Thoracic aorta endothelial cell (primary cell): Measurements from ENCODE around the gene PSMD3. TPM values are rescaled to one million over a fixed set of nuclear protein-coding genes. Genes with fewer than 3 reads are reported as not detected.

Source experiments
- small RNA-seq: library from RNA; depleted of rRNA; stranded (forward); fragments of <200 nt; gene quantifications from one replicate; pipeline ENCODE3, GENCODE V24; 2012
- total RNA-seq: library from RNA; depleted of rRNA; stranded (reverse); fragments of >200 nt; gene quantifications from 2 replicates; pipeline ENCODE4 v1.2.3, GENCODE V29; 2012

Gene PSMD3
- total RNA-seq: 125 and 151 TPM in 2 replicates

DNA sequence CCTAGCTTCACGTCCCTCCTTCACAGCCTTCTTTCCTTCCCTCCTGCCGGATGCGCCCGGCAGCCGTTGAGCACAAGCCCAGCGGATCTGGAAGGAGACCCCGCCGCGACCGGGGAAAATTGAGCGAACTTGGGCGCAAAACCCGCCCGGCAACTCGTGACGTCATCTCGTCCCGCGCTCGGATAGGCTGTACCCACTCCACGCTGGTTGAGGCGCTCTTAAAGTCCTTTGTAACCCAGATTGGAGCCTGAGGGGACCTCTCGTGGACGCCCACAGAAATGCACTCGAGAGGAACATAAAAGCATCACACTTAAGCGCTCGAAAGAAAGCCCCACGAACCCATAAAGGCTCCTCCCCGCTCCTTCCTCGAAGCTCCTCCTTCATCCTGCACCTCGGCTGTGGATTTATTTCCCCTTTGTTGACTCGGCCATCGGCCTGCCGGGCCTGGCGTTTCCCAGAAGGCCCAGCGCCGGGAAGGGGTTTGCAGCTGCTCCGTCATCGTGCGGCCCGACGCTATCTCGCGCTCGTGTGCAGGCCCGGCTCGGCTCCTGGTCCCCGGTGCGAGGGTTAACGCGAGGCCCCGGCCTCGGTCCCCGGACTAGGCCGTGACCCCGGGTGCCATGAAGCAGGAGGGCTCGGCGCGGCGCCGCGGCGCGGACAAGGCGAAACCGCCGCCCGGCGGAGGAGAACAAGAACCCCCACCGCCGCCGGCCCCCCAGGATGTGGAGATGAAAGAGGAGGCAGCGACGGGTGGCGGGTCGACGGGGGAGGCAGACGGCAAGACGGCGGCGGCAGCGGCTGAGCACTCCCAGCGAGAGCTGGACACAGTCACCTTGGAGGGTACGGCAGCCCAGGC, at the start of gene PSMD3:
PSMD3 (plus strand) TSS at position 457 of the 856 bp plus-strand sequence; CDS start at position 621, 164 bp downstream.

DNA sequence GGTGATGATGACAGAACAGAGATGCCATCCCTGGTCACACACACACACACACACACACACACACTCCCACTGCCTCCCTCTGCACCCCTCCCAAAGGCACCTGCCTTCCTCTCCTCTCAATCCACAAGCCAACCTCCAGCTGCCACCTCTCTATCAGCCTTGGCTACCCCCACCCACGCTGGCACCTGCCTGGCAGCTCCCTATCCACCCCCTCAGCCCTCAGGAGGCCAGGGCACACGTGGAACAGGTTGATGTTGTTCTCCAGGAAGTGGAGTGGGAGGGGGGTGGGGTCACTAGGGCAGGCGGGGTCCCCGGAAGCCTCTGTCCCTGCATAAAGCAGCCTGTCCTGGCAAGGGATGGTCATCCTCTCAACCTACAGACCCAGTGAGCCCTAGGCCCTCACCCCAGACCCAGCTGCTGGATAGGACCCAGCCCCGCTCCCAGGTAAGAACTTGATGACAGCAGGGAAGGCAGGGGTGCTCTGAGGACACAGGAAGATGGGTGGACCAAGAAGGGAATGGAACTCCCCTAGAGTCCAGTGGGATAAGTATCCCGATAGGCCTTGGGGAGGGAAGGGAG, 17.9 kb upstream of the PSMD3 start, which contains the start of gene GSDMA:
GSDMA (plus strand) TSS at position 363 of the 579 bp plus-strand sequence. CDS start 2,684 bp downstream, outside the sequence.

DNA sequence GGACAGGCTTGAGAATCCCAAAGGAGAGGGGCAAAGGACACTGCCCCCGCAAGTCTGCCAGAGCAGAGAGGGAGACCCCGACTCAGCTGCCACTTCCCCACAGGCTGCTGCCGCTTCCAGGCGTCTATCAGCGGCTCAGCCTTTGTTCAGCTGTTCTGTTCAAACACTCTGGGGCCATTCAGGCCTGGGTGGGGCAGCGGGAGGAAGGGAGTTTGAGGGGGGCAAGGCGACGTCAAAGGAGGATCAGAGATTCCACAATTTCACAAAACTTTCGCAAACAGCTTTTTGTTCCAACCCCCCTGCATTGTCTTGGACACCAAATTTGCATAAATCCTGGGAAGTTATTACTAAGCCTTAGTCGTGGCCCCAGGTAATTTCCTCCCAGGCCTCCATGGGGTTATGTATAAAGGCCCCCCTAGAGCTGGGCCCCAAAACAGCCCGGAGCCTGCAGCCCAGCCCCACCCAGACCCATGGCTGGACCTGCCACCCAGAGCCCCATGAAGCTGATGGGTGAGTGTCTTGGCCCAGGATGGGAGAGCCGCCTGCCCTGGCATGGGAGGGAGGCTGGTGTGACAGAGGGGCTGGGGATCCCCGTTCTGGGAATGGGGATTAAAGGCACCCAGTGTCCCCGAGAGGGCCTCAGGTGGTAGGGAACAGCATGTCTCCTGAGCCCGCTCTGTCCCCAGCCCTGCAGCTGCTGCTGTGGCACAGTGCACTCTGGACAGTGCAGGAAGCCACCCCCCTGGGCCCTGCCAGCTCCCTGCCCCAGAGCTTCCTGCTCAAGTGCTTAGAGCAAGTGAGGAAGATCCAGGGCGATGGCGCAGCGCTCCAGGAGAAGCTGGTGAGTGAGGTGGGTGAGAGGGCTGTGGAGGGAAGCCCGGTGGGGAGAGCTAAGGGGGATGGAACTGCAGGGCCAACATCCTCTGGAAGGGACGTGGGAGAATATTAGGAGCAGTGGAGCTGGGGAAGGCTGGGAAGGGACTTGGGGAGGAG, 34.7 kb downstream of the PSMD3 start, which contains the start of gene CSF3:
CSF3 (plus strand) TSS at position 436 of the 993 bp plus-strand sequence; CDS start at position 471, 35 bp downstream.

Small RNAs within 50 kb of the gene (small RNA-seq; reads per million reads assigned to genes)
- gene SNORD124: 621 reads per million, percentile 99 among the genes with 10 or more reads in this experiment

Other genes with a start within 250 kb of the PSMD3 start
- gene GRB7, start 242.9 kb upstream of the PSMD3 start, total RNA-seq: 0.07 TPM in 1 of 2 replicates, not detected in the other
- gene IKZF3, start 116.5 kb upstream of the PSMD3 start, total RNA-seq: not detected in 2 replicates
- gene ZPBP2, start 112.6 kb upstream of the PSMD3 start, total RNA-seq: not detected in 2 replicates
- gene GSDMB, start 62.2 kb upstream of the PSMD3 start, total RNA-seq: 3.9 and 4.0 TPM in 2 replicates
- gene ORMDL3, start 53.2 kb upstream of the PSMD3 start, total RNA-seq: 14.9 and 19.3 TPM in 2 replicates
- gene LRRC3C, start 53.1 kb upstream of the PSMD3 start, total RNA-seq: not detected in 2 replicates
- gene GSDMA, start 17.8 kb upstream of the PSMD3 start, total RNA-seq: not detected in 2 replicates
- gene CSF3, start 34.6 kb downstream of the PSMD3 start, total RNA-seq: 0.80 and 8.0 TPM in 2 replicates
- gene MED24, start 73.6 kb downstream of the PSMD3 start, total RNA-seq: 89.2 and 107 TPM in 2 replicates
- gene THRA, start 82.2 kb downstream of the PSMD3 start, total RNA-seq: 16.0 and 23.8 TPM in 2 replicates
- gene NR1D1, start 119.8 kb downstream of the PSMD3 start, total RNA-seq: 2.1 and 2.6 TPM in 2 replicates
- 88.1 and 101 TPM in 2 replicates for gene MSL1, start 141.2 kb downstream of the PSMD3 start, total RNA-seq
- gene CASC3, start 159.7 kb downstream of the PSMD3 start, total RNA-seq: 61.0 and 67.9 TPM in 2 replicates
- 3.2 and 3.8 TPM in 2 replicates for gene RAPGEFL1, start 196.7 kb downstream of the PSMD3 start, total RNA-seq
- 12.4 and 14.2 TPM in 2 replicates for gene WIPF2, start 238.5 kb downstream of the PSMD3 start, total RNA-seq